ENCODE results near the gene EPG5.
"Not testable (repeated sequence)": the region's sequence is repeated elsewhere in the genome, so short reads cannot be mapped to it uniquely, and the experiment has no call there.

Gene EPG5

GRCh38 chr18:45984546-45985235, 17.6 kb upstream of the EPG5 start:
- Histone ChIP-seq H3K36me3 (no peaks in the 10 kb centered on the region), H3K27ac (no peak overlapping the region), H4K20me1 (no peaks in the 10 kb centered on the region), H3K9ac (no peak overlapping the region), H3K9me3 (replicated peaks in 1 of 11) (peaks cover 8 to 14% (median 11%) of the 10 kb centered on the region in 11 experiments; a peak in 21 of 22 replicates), H3K4me1 (peaks cover 12 to 18% (median 16%) of the 10 kb centered on the region in 10 experiments; a peak in 19 of 20 replicates), H3K4me2 (no peak overlapping the region), H3K4me3 (no peak overlapping the region), H3K27me3 (no peaks in the 10 kb centered on the region)
- TF ChIP-seq Cebpa-rat (IDR thresholded peaks at IDR 0.05) = no peak

GRCh38 chr18:45981821-45982220, 14.7 kb upstream of the EPG5 start:
- no peak overlapping the region for H3K4me2 ChIP-seq
- no peaks in the 10 kb centered on the region for H3K36me3 ChIP-seq
- no peak overlapping the region for H3K4me3 ChIP-seq
- H3K9me3 ChIP-seq (replicated peaks in 1 of 11) = no peaks in the 10 kb centered on the region
- H3K4me1 ChIP-seq = peaks cover 12 to 30% (median 20%) of the 10 kb centered on the region in 10 experiments; a peak in 19 of 20 replicates
- TF ChIP-seq Cebpa-rat (IDR thresholded peaks at IDR 0.05) = no peak
- no peaks in the 10 kb centered on the region for H4K20me1 ChIP-seq
- no peak overlapping the region for H3K27ac ChIP-seq
- no peak overlapping the region for H3K9ac ChIP-seq
- H3K27me3 ChIP-seq = no peaks in the 10 kb centered on the region

GRCh38 chr18:45980229-45980628, 13.1 kb upstream of the EPG5 start:
- Histone ChIP-seq H3K4me1 (peaks cover 12 to 30% (median 20%) of the 10 kb centered on the region in 10 experiments; a peak in 19 of 20 replicates), H3K4me2 (no peak overlapping the region), H4K20me1 (no peaks in the 10 kb centered on the region), H3K9ac (no peak overlapping the region), H3K36me3 (no peaks in the 10 kb centered on the region), H3K27me3 (no peaks in the 10 kb centered on the region), H3K4me3 (no peak overlapping the region), H3K9me3 (replicated peaks in 1 of 11) (no peaks in the 10 kb centered on the region), H3K27ac (no peak overlapping the region)
- TF ChIP-seq Cebpa-rat (IDR thresholded peaks at IDR 0.05) = no peak

- Histone ChIP-seq H3K9ac (no peak overlapping the region), H3K27ac (no peak overlapping the region), H3K9me3 (replicated peaks in 1 of 11) (no peaks in the 10 kb centered on the region), H4K20me1 (no peaks in the 10 kb centered on the region), H3K36me3 (no peaks in the 10 kb centered on the region), H3K27me3 (no peaks in the 10 kb centered on the region), H3K4me3 (no peak overlapping the region), H3K4me2 (peak overlapping the region in 5 of 11 experiments; percentile 9 to 49 (median 40); a peak in 8 of 22 replicates), H3K4me1 (peaks cover 3 to 22% (median 11%) of the 10 kb centered on the region in 10 experiments; a peak in 18 of 20 replicates)
- no peak for TF ChIP-seq Cebpa-rat (IDR thresholded peaks at IDR 0.05)
Observed at GRCh38 chr18:45978084-45978483, 11.0 kb upstream of the EPG5 start.

- peaks cover 0 to 13% (median 4%) of the 10 kb centered on the region in 10 experiments; a peak in 9 of 20 replicates for H3K4me1 ChIP-seq
Observed at GRCh38 chr18:45976974-45977373, 9.8 kb upstream of the EPG5 start.

GRCh38 chr18:45976566-45976965, 9.4 kb upstream of the EPG5 start:
- H3K4me1 ChIP-seq = peaks cover 0 to 13% (median 4%) of the 10 kb centered on the region in 10 experiments; a peak in 9 of 20 replicates
- no peaks in the 10 kb centered on the region for H3K36me3 ChIP-seq
- no peak overlapping the region for H3K4me2 ChIP-seq
- TF ChIP-seq Cebpa-rat (IDR thresholded peaks at IDR 0.05) = no peak
- H3K27ac ChIP-seq = no peak overlapping the region
- no peaks in the 10 kb centered on the region for H3K27me3 ChIP-seq
- no peak overlapping the region for H3K9ac ChIP-seq
- no peaks in the 10 kb centered on the region for H3K9me3 ChIP-seq (replicated peaks in 1 of 11)
- no peak overlapping the region for H3K4me3 ChIP-seq
- H4K20me1 ChIP-seq = no peaks in the 10 kb centered on the region

More at GRCh38 chr18:45976974-45977373, 9.8 kb upstream of the EPG5 start:
- H3K27me3 ChIP-seq = no peaks in the 10 kb centered on the region
- TF ChIP-seq Cebpa-rat (IDR thresholded peaks at IDR 0.05) = no peak
- peak overlapping the region in 1 of 11 experiments; percentile 49; a peak in 1 of 22 replicates for H3K4me2 ChIP-seq
- H3K9me3 ChIP-seq (replicated peaks in 1 of 11) = no peaks in the 10 kb centered on the region
- no peaks in the 10 kb centered on the region for H4K20me1 ChIP-seq
- no peaks in the 10 kb centered on the region for H3K36me3 ChIP-seq
- no peak overlapping the region for H3K9ac ChIP-seq
- no peak overlapping the region for H3K27ac ChIP-seq
- H3K4me3 ChIP-seq = no peak overlapping the region

- H3K36me3 ChIP-seq = no peaks in the 10 kb centered on the region
- peaks cover 0 to 13% (median 4%) of the 10 kb centered on the region in 10 experiments; a peak in 9 of 20 replicates for H3K4me1 ChIP-seq
- peak overlapping the region in 1 of 11 experiments; percentile 46; a peak in 2 of 22 replicates for H3K27ac ChIP-seq
- no peak overlapping the region for H3K4me2 ChIP-seq
- H4K20me1 ChIP-seq = no peaks in the 10 kb centered on the region
- no peak overlapping the region for H3K9ac ChIP-seq
- H3K9me3 ChIP-seq (replicated peaks in 1 of 11) = no peaks in the 10 kb centered on the region
- peak in 1 of 11 experiments; percentile 16; a peak in 1 of 22 replicates for TF ChIP-seq Cebpa-rat (IDR thresholded peaks at IDR 0.05)
- no peaks in the 10 kb centered on the region for H3K27me3 ChIP-seq
- no peak overlapping the region for H3K4me3 ChIP-seq
Observed at GRCh38 chr18:45974088-45974536, 7.0 kb upstream of the EPG5 start.

- H3K9me3 ChIP-seq (replicated peaks in 1 of 11); H3K27me3 ChIP-seq; H3K4me3 ChIP-seq; H3K27ac ChIP-seq; H3K9ac ChIP-seq: not testable (repeated sequence)
- Histone ChIP-seq H3K4me1 (peaks cover 23 to 37% (median 29%) of the 10 kb centered on the region in 10 experiments), H3K4me2 (peak overlapping the region in 1 of 11 experiments; percentile 85; a peak in 2 of 22 replicates), H3K36me3 (peaks cover 0 to 24% (median 15%) of the 10 kb centered on the region in 11 experiments; a peak in 14 of 22 replicates), H4K20me1 (peaks cover 0 to 31% (median 13%) of the 10 kb centered on the region in 11 experiments; a peak in 9 of 22 replicates)
Observed at GRCh38 chr18:45964913-45965312, 2.2 kb downstream of the EPG5 start.

GRCh38 chr18:45962866-45963265, 4.3 kb downstream of the EPG5 start:
- peaks cover 0 to 49% (median 17%) of the 10 kb centered on the region in 11 experiments; a peak in 12 of 22 replicates for H4K20me1 ChIP-seq
- peak overlapping the region in 7 of 11 experiments; percentile 5 to 29 (median 15); a peak in 7 of 22 replicates for H3K9ac ChIP-seq
- no peak for TF ChIP-seq Cebpa-rat (IDR thresholded peaks at IDR 0.05)
- no peaks in the 10 kb centered on the region for H3K27me3 ChIP-seq
- H3K4me1 ChIP-seq = peaks cover 23 to 37% (median 29%) of the 10 kb centered on the region in 10 experiments
- peaks cover 0 to 24% (median 15%) of the 10 kb centered on the region in 11 experiments; a peak in 14 of 22 replicates for H3K36me3 ChIP-seq
- H3K27ac ChIP-seq = peak overlapping the region in 9 of 11 experiments; percentile 11 to 46 (median 26); a peak in 11 of 22 replicates
- peaks cover 0 to 4% (median 0%) of the 10 kb centered on the region in 11 experiments; a peak in 2 of 22 replicates for H3K9me3 ChIP-seq (replicated peaks in 1 of 11)
- peak overlapping the region; percentile 23 to 75 (median 54); a peak in 21 of 22 replicates for H3K4me2 ChIP-seq
- H3K4me3 ChIP-seq = no peak overlapping the region

Measured in BLaER1 treated with 17β-estradiol and CSF1 and Interleukin-3, amounts not matched to agents 10 nM and 100 nM (cell line).